T-helper 2 cell treated with Interferon-gamma antibody and Interleukin-4, amounts not matched to agents 100 ng/mL and 5 ng/mL, for 36 hours (primary cell): ENCODE measurements around the gene PTGDS. TPM values are rescaled to one million over a fixed set of nuclear protein-coding genes. Genes with fewer than 3 reads are reported as not detected.

Experiments used
- intact Hi-C: fragments of 100-400 bp; cut with micrococcal nuclease; formaldehyde crosslinking; loops from one replicate; pipeline ENCODE4 v1.15.1; 2023
- total RNA-seq: library from RNA; stranded (reverse); gene quantifications from 2 replicates; pipeline ENCODE4 v1.2.3, GENCODE V29; 2022

Gene PTGDS
- total RNA-seq, result 6.5 and 6.7 TPM in 2 replicates

- intact Hi-C loops, result no loop called here
Observed at GRCh38 chr9:136977223-136977622, at the start of gene PTGDS. TSS of gene PTGDS (plus strand) at chr9:136977504. CDS start at chr9:136977579, 75 bp downstream.

GRCh38 chr9:136928591-136928990 is 48.7 kb upstream of the PTGDS start:
- intact Hi-C loops, result no loop called here

DNA sequence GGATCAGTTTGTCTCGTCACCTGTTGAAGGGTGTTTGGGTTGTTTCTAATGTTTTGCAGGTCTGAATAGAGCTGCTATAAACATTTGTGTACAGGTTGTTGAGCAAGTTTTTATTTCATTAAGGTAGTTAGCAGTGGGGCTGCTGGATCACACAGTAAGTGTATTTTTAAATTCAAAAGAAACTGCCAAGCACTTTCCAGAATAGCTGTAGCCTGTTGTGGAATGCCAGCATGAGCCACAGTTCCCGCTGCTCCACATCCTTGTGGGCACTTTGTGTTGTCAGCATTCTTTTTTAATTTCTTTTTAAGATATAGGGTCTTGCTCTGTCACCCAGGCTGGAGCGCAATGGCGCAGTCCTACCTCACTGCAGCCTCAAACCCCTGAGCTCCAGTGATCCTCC is 47.3 kb upstream of the PTGDS start:
- intact Hi-C loops, result no loop called here

GRCh38 chr9:136931611-136932130 is 45.6 kb upstream of the PTGDS start:
- intact Hi-C loops, result no loop called here

DNA sequence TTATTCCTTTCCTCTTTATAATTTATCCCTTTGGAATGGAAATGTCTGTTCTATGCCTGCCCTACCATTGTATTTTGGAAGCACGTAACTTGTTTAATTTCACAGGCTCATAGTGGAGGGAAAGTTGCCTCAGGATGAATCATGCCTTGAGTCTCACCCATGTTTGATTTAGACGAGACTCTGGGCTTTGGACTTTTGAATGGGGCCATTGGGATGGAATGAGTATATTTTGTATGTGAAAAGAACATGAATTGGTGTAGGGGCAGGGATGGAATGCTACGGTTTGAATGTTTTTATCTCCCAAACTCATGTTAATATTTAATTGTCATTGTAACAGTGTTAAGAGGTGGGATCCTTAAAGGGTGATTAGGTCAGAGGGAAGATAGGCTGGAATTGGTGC is 43.0 kb upstream of the PTGDS start:
- intact Hi-C loops, result no loop called here

DNA sequence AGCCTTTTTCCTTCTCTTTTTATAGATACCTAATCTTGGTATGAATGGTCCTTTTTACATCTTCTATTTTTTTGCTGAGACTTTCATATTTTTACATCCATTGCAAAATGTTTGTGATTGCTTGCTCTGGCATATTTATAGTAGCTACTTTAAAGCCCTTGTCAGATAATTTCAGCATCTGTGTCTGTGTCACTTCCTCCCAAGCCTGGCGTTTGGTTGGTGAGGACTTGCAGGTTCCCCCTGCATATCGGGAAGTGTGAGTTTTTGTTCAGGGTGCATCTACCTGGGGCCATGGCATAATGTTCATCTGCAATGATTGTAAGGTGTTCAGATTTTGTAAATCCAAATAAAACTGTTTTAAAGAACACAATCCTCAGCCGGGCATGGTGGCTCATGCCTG is 41.7 kb upstream of the PTGDS start:
- intact Hi-C loops, result no loop called here

- intact Hi-C loops, result no loop called here
Observed at GRCh38 chr9:136936645-136937170, 40.6 kb upstream of the PTGDS start.

- intact Hi-C loops, result no loop called here
Observed at GRCh38 chr9:136937186-136938001, 39.9 kb upstream of the PTGDS start.

DNA sequence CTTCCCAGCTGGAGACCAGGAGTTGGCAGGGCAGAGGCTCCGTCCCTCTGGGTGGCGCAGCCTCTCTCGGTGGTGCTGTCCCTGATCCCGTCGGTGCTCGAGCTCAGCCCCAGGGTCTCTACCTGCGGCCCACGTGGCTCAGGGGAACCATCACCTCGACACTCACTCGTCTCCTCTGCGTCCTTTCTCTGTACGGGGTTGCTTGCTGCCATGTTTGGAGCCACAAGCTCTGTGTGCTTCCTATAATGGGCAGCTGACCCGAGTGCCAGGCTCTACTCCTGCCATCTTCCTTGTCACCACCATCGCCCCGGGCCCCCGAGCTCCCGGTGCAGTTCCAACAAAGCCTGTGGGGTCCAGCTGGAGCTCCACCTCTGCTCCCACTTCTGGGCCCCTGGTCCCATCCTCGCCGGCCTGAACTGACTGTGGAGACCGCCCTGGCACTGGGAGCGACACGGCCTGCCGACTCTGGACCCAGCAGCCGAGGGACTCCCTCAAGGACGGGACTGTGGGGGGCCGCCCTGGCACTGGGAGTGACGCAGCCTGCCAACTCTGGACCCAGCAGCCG is 37.8 kb upstream of the PTGDS start:
- intact Hi-C loops, result no loop called here

GRCh38 chr9:136939996-136940525 is 37.2 kb upstream of the PTGDS start:
- intact Hi-C loops, result loop anchor here (5.0 kb wide), 1 partner anchor 148 kb away; the partner anchor contains the start of gene TMEM141

DNA sequence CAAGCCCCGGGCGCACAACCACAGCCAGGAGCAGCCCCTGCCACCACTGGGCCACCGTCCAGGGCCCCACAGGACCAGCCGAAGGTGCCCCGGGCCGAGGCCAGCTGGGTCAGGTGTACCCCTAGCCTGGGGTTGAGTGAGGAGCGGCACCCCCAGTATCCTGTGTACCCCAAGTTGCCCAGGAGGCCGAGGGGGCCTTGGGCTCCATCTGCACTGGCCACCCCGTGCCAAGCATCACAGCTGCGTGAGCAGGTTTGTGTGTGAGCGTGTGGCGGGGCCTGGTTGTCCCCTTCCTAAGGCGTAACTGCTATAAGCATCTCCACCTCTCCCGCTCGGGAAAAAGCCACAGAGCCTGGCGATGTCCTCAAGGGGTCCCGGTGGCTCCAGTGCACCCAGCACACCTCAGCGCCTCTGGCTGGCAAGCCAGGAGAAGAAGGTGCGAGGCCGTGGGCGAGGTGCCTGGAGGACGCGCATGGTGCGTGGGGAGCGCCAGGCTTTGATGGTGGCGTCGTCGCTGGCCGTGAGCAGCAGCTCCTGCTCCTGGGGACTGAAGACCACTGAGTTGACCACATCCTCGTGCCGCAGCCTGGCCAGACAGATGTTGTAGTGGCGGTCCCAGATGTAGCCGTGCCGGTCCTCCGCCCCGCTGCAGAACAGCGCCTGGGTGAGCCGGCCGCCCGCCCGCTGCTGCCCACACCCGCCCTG is 36.6 kb upstream of the PTGDS start:
- intact Hi-C loops, result loop anchor here (5.0 kb wide), 1 partner anchor 148 kb away; the partner anchor contains the start of gene TMEM141

DNA sequence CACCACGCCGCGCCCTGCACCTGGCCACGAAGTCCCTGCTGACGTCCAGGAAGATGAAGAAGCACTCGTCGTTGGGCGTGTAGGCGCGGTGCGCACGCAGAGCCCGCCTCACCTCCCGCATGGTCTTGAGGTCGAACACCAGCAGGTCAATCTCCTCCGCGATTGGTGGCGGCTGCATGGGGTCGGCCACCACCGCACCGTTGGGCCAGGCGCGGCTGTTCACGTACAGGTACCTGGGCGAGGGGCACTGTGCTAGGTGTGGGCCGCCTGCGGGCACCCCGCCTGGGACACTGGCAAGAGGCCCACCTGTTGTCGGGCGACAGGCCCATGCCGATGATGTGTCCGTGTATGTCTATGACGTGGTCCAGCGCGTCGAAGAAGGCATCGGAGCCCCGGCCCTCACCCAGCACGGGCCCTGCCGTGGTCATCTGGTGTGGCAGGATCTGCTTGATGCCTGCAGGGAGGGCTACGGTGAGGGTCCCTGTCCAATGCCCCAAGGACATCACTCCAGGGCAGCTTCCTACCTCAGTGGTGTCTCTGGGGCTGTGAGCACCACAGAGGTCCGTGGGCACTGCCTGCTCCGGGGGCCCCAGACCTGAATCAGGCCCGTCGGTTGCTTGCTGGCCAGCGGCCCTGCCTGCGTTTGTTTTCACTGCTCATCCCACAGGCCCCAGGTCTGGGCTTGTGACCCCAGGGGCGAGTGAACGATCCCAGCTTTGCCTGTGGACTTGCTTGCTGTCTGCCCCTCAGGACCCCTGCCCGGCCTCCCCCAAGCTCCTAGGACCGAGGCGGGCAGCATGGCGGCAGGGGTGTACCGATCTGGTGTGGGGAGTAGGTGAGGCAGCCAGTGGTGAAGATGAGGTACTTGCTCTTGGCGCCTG is 35.8 kb upstream of the PTGDS start:
- intact Hi-C loops, result loop anchor here (5.0 kb wide), 1 partner anchor 149 kb away; the partner anchor contains the start of gene TMEM141

- intact Hi-C loops, result loop anchor here (5.0 kb wide), 1 partner anchor 150 kb away; the partner anchor contains the start of gene TMEM141
Observed at GRCh38 chr9:136942112-136942880, 35.0 kb upstream of the PTGDS start.

DNA sequence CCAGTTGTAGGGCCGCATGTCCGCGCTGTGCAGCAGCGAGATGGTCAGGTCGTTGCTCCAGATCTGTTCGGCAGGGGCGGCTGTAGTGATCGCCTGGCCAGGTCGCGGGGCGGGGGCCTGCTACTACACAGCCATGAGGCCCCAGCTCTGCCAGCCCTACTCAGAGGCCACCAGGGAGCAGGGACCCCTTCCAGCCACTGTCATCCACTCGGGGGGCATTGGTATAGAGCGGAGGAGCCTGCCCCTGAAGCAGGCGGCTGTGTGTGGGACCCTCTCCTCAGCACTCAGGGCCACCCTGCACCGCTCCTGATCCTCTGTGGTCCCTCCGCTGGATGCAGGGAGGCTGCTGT is 34.4 kb upstream of the PTGDS start:
- intact Hi-C loops, result loop anchor here (5.0 kb wide), 1 partner anchor 151 kb away; the partner anchor contains the start of gene TMEM141

- intact Hi-C loops, result loop anchor here (1.0 to 5.0 kb wide), 5 partner anchors 41 to 151 kb away; partner anchors contain the start of genes AJM1, PAXX, TMEM141 and TRAF2
Observed at GRCh38 chr9:136943291-136944211, 33.8 kb upstream of the PTGDS start.

GRCh38 chr9:136944212-136944518 is 33.1 kb upstream of the PTGDS start:
- intact Hi-C loops, result loop anchor here (1.0 to 5.0 kb wide), 5 partner anchors 42 to 152 kb away; partner anchors contain the start of genes AJM1, PAXX, TMEM141 and TRAF2

- intact Hi-C loops, result loop anchor here (1.0 to 5.0 kb wide), 5 partner anchors 42 to 152 kb away; partner anchors contain the start of genes AJM1, PAXX, TMEM141 and TRAF2
Observed at GRCh38 chr9:136944519-136945332, 32.6 kb upstream of the PTGDS start, which contains the start of the genes C8G and FBXW5. TSS of gene C8G (plus strand) at chr9:136945243. CDS start at chr9:136945321, 78 bp downstream. TSS of gene FBXW5 (minus strand) at chr9:136944738. CDS start at chr9:136944083, 655 bp downstream.
